Right lobe of liver (tissue), 4 donors: Measurements from ENCODE around the gene CCDC83.

Experiments
- POLR2A ChIP-seq: fragments of 450-650 bp; IDR thresholded peaks from one replicate; pipeline ENCODE4 v1.6.1; 2017; ENCODE audit warnings: antibody characterized with exemption, mild to moderate bottlenecking
- TF ChIP-seq, protein P1 (sequence below), 4 donors: fragments of 200-600 bp in 3 of 4; fragments of 450-650 bp in 1 of 4; IDR thresholded peaks; one replicate each; pipeline versions ENCODE4 v1.5.1 to v1.8.0; 2016 to 2022; ENCODE audit warnings: antibody characterized with exemption in 4 of 4, mild to moderate bottlenecking in 2 of 4
- donor health status: DM: no; HTN: no; CAD: no.
- donor health status: DM: no; HTN: no; CAD: no.
- donor health status: DM: no; HTN: yes; CAD: no.

DNA sequence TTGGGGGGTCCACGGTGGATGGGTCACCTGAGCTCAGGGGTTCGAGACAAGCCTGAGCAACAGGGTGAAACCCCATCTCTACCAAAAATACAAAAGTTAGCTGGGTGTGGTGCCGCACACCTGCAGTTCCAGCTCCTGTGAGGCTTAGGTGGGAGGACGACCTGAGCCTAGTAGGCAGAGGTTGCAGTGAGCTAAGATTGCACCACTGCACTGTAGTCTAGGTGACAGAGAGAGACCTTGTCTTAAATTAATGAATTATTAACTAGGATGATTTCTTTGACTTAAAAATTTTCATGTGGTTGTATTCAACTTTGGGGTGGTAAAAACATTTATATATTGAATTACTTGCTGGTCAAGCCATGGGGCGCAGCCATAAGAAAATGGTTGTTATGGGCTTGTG lies 33.9 kb downstream of the CCDC83 start:
- no peak for TF ChIP-seq POLR2A
- TF ChIP-seq, protein P1, sequence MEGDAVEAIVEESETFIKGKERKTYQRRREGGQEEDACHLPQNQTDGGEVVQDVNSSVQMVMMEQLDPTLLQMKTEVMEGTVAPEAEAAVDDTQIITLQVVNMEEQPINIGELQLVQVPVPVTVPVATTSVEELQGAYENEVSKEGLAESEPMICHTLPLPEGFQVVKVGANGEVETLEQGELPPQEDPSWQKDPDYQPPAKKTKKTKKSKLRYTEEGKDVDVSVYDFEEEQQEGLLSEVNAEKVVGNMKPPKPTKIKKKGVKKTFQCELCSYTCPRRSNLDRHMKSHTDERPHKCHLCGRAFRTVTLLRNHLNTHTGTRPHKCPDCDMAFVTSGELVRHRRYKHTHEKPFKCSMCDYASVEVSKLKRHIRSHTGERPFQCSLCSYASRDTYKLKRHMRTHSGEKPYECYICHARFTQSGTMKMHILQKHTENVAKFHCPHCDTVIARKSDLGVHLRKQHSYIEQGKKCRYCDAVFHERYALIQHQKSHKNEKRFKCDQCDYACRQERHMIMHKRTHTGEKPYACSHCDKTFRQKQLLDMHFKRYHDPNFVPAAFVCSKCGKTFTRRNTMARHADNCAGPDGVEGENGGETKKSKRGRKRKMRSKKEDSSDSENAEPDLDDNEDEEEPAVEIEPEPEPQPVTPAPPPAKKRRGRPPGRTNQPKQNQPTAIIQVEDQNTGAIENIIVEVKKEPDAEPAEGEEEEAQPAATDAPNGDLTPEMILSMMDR (IDR thresholded peaks at IDR 0.05): no peak
